GOT3 (cell line): ENCODE results near the gene ZFYVE27.
A peak's percentile ranks its signal among the peaks of the same experiment; 100 is the strongest.
"Not testable (repeated sequence)": the region's sequence is repeated elsewhere in the genome, so short reads cannot be mapped to it uniquely, and the experiment has no call there.

Experiments
- DNase-seq: peaks from one replicate; lab custom pipeline; 2025; ENCODE audit warnings: mixed read lengths; lab: John Stamatoyannopoulos, UW

The ZFYVE27 gene

GRCh38 chr10:97736902-97737769 lies at the start of gene ZFYVE27:
Gene ZFYVE27 (plus strand): TSS chr10:97737128. CDS start chr10:97738478, 1,350 bp downstream.
- peak; percentile 82 for DNase-seq

- DNase-seq = no peak
These were observed 48.8 kb upstream of the ZFYVE27 start for GRCh38 chr10:97687785-97688781.

- DNase-seq = peak; percentile 35
These were observed 47.3 kb upstream of the ZFYVE27 start for GRCh38 chr10:97689559-97690020.

GRCh38 chr10:97690133-97690532 lies 46.8 kb upstream of the ZFYVE27 start:
- DNase-seq = no peak

GRCh38 chr10:97698072-97698655 lies 38.8 kb upstream of the ZFYVE27 start:
- not testable (repeated sequence) for DNase-seq

- DNase-seq = peak; percentile 16
These were observed 35.4 kb upstream of the ZFYVE27 start for GRCh38 chr10:97701438-97702069.

GRCh38 chr10:97703398-97704067 lies 33.4 kb upstream of the ZFYVE27 start:
- no peak for DNase-seq

GRCh38 chr10:97704341-97704740 lies 32.6 kb upstream of the ZFYVE27 start:
- DNase-seq = no peak

- DNase-seq = no peak
These were observed 31.8 kb upstream of the ZFYVE27 start for GRCh38 chr10:97705006-97705670.

GRCh38 chr10:97707134-97707861 lies 29.6 kb upstream of the ZFYVE27 start:
- no peak for DNase-seq

- DNase-seq = no peak
These were observed 28.8 kb upstream of the ZFYVE27 start for GRCh38 chr10:97708167-97708566.

GRCh38 chr10:97708976-97709946 lies 27.7 kb upstream of the ZFYVE27 start:
- DNase-seq = no peak

- no peak for DNase-seq
These were observed 25.0 kb upstream of the ZFYVE27 start for GRCh38 chr10:97711640-97712572.

- peak; percentile 7 for DNase-seq
These were observed 23.5 kb upstream of the ZFYVE27 start, which contains the start of gene MARVELD1 for GRCh38 chr10:97713339-97713825. Gene MARVELD1 (plus strand): TSS chr10:97713730. CDS start chr10:97713877, 147 bp downstream.

GRCh38 chr10:97713826-97714400 lies 23.0 kb upstream of the ZFYVE27 start:
- DNase-seq = peak; percentile 33

GRCh38 chr10:97714401-97715258 lies 22.3 kb upstream of the ZFYVE27 start:
- DNase-seq = peak; percentile 38
